ENCODE measurements around the gene AATF. TPM values are rescaled to one million over a fixed set of nuclear protein-coding genes. Genes with fewer than 3 reads are reported as not detected.

The AATF gene
- total and polyA plus RNA-seq, 11 donors = 15.2 to 51.6 (median 28.9) TPM

DNA sequence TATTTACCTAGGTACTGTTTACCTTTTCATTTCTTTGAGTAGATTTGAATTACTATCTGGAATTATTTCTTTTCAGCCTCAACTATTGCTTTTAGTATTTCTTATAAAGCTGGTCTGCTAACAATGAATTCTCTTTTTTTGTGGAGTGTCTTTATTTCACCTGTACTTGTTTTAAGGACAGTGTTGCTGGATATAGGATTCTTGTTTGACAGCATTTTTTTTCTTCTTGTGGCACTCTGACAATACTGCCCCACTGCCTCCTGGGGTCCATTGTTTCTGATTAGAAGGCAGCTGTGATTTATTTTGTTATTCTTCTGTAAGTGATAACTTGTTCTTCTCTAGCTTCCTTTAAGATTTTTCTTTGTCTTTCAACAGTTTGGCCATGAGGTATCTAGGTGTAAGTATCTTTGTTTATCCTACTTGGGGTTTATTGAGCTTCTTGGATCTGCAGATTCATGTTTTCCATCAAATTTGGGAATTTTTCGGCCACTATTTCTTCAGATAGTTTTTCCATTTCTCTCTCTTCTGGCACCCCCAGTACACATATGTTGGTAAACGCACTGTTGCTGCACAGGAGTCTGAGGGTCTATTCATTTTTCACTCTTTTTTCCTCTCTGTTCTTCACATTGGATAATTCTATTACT, 130.4 kb downstream of the AATF start:
- intact Hi-C loops (cut with DNase I) = no loop called here
- ATAC-seq (no peak), DNase-seq (no peak)
- Histone ChIP-seq H3K4me3 (no peak overlapping the region), H3K36me3 (no peaks in the 10 kb centered on the region), H3K9me3 (peaks cover 0 to 16% (median 3%) of the 10 kb centered on the region in 12 donors), H3K27me3 (no peaks in the 10 kb centered on the region), H3K27ac (no peak overlapping the region), H3K4me1 (no peaks in the 10 kb centered on the region)
- 91 to 95% (median 93%) methylated on average over 2 of the region's 2 CpGs for WGBS, 4 donors
- TF ChIP-seq POLR2A (IDR thresholded peaks at IDR 0.05) = no peak
- TF ChIP-seq, protein P1, sequence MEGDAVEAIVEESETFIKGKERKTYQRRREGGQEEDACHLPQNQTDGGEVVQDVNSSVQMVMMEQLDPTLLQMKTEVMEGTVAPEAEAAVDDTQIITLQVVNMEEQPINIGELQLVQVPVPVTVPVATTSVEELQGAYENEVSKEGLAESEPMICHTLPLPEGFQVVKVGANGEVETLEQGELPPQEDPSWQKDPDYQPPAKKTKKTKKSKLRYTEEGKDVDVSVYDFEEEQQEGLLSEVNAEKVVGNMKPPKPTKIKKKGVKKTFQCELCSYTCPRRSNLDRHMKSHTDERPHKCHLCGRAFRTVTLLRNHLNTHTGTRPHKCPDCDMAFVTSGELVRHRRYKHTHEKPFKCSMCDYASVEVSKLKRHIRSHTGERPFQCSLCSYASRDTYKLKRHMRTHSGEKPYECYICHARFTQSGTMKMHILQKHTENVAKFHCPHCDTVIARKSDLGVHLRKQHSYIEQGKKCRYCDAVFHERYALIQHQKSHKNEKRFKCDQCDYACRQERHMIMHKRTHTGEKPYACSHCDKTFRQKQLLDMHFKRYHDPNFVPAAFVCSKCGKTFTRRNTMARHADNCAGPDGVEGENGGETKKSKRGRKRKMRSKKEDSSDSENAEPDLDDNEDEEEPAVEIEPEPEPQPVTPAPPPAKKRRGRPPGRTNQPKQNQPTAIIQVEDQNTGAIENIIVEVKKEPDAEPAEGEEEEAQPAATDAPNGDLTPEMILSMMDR (IDR thresholded peaks at IDR 0.05) = no peak

DNA sequence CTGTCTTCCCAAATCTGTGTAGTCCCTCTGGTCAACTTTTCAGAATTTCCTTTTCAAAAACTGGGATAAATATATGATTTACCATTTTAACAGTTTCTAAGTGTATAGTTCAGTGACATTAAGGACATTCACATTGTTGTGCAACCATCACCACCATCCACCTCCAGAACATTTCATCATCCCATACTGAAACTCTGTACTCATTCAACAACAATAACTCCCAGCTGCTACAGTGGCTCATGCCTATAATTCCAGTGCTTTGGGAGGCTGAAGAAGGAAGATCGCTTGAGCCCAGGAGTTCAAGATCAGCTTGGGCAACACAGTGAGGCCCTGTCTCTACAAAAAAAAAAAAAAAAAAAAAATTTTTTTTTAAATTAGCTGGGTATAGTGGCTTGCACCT, 131.0 kb downstream of the AATF start:
- intact Hi-C loops (cut with DNase I) = loop anchor here in 2 of 10 donors (10.0 kb wide), 2 partner anchors 65 kb away; no protein-coding TSS in a partner anchor
- no peaks in the 10 kb centered on the region for H3K4me1 ChIP-seq
- DNase-seq (no peak), ATAC-seq (no peak)
- peaks cover 0 to 16% (median 3%) of the 10 kb centered on the region in 12 donors for H3K9me3 ChIP-seq
- H3K36me3 ChIP-seq = peaks cover 0 to 3% (median 0%) of the 10 kb centered on the region in 9 donors
- no peaks in the 10 kb centered on the region for H3K27me3 ChIP-seq
- H3K4me3 ChIP-seq = no peak overlapping the region
- H3K27ac ChIP-seq = no peak overlapping the region
- TF ChIP-seq, protein P1 (IDR thresholded peaks at IDR 0.05) = no peak
- no peak for TF ChIP-seq POLR2A (IDR thresholded peaks at IDR 0.05)
- 92 to 100% (median 94%) methylated on average over 1 of the region's 1 CpG for WGBS, 4 donors

DNA sequence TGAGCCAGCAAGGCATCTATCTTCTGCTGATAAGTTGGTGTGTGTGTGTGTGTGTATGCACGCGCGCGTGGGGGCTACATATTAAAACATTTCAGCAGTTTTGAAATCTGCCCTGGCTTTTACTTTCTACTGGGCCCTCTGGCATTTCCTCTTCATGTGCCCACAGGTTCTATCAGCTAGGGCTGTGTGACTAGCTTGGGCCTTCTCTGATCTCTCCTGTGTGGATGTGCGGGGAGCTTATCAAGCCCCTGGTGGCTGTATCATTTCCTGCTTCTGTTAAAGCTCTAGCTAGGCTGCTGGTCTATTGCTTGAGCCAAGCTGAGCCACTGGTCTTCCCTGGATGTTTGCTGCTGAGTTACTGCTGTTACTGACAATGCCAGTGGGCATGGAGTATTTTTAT, 132.5 kb downstream of the AATF start:
- peaks cover 0 to 16% (median 3%) of the 10 kb centered on the region in 12 donors for H3K9me3 ChIP-seq
- H3K4me1 ChIP-seq = no peaks in the 10 kb centered on the region
- intact Hi-C loops (cut with DNase I) = loop anchor here in 2 of 10 donors (10.0 kb wide), 2 partner anchors 64 to 66 kb away; no protein-coding TSS in a partner anchor
- peaks cover 0 to 18% (median 11%) of the 10 kb centered on the region in 9 donors for H3K36me3 ChIP-seq
- no peak overlapping the region for H3K27ac ChIP-seq
- H3K27me3 ChIP-seq = no peaks in the 10 kb centered on the region
- DNase-seq (no peak), ATAC-seq (no peak)
- TF ChIP-seq, protein P1 (IDR thresholded peaks at IDR 0.05) = no peak
- TF ChIP-seq POLR2A (IDR thresholded peaks at IDR 0.05) = no peak
- H3K4me3 ChIP-seq = no peak overlapping the region
- 67 to 84% (median 73%) methylated on average over 5 of the region's 5 CpGs for WGBS, 4 donors

- ATAC-seq = no peak
- DNase-seq = no peak
- Histone ChIP-seq H3K27ac (no peak overlapping the region), H3K27me3 (no peaks in the 10 kb centered on the region), H3K4me1 (no peaks in the 10 kb centered on the region), H3K36me3 (peaks cover 0 to 29% (median 21%) of the 10 kb centered on the region in 9 donors), H3K9me3 (peaks cover 0 to 16% (median 3%) of the 10 kb centered on the region in 12 donors), H3K4me3 (no peak overlapping the region)
- 83 to 86% (median 86%) methylated on average over 8 of the region's 8 CpGs for WGBS, 4 donors
- intact Hi-C loops (cut with DNase I) = loop anchor here in 2 of 10 donors (10.0 kb wide), 2 partner anchors 62 to 68 kb away; no protein-coding TSS in a partner anchor
- TF ChIP-seq, protein P1 (IDR thresholded peaks at IDR 0.05) = no peak
These were observed 133.6 kb downstream of the AATF start for GRCh38 chr17:37082311-37082860.
